ENCODE data around the gene PHF14. TPM values are rescaled to one million over a fixed set of nuclear protein-coding genes. Genes with fewer than 3 reads are reported as not detected.

The PHF14 gene
- total RNA-seq, 2 donors from 2014 or later: 11.9 to 28.3 TPM

DNA sequence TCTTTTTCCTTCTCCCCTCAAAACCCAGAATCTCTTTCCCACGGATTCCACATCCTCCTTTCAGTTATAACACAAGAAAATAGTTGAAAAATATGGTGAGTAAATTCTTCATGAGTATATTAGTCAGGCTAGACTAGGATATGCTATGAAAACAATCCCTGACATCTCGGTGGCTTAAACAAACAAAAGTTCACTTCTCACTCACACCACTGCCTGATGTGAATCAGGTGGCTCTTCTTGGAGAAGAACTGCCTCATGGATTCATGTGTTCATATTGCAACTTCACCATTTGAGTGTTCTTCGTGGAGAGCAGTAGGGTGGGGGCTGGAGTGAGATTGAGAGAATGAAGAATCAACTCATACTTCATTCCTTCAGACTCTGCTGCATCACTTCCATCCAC is 204.1 kb downstream of the PHF14 start:
- DNase-seq (no peak), ATAC-seq (no peak)
- H3K27ac ChIP-seq: no peak overlapping the region
- H3K27me3 ChIP-seq: no peaks in the 10 kb centered on the region
- no peaks in the 10 kb centered on the region for H3K9me3 ChIP-seq
- intact Hi-C loops (cut with DNase I): no loop called here
- no peak overlapping the region for H3K4me3 ChIP-seq
- TF ChIP-seq CTCF (IDR thresholded peaks at IDR 0.05) (no peak), POLR2A (IDR thresholded peaks at IDR 0.05) (no peak)
- 49% methylated on average over 3 of the region's 3 CpGs for WGBS, 2 donors
- no peaks in the 10 kb centered on the region for H3K36me3 ChIP-seq (replicated peaks in 1 of 2; ENCODE audit: insufficient read depth in 1 of 2, low read depth in 2 of 2)
- H3K4me1 ChIP-seq: no peaks in the 10 kb centered on the region

- DNase-seq (no peak), ATAC-seq (no peak)
- no peak overlapping the region for H3K4me3 ChIP-seq
- intact Hi-C loops (cut with DNase I): no loop called here
- H3K36me3 ChIP-seq (replicated peaks in 1 of 2; ENCODE audit: insufficient read depth in 1 of 2, low read depth in 2 of 2): no peaks in the 10 kb centered on the region
- TF ChIP-seq POLR2A (IDR thresholded peaks at IDR 0.05) (no peak), CTCF (IDR thresholded peaks at IDR 0.05) (no peak)
- H3K27ac ChIP-seq: no peak overlapping the region
- no peaks in the 10 kb centered on the region for H3K4me1 ChIP-seq
- H3K9me3 ChIP-seq: no peaks in the 10 kb centered on the region
- WGBS, 2 donors: 49 to 69% methylated on average over 10 of the region's 10 CpGs
- H3K27me3 ChIP-seq: no peaks in the 10 kb centered on the region
Measured at GRCh38 chr7:11181590-11181989, 207.9 kb downstream of the PHF14 start.

GRCh38 chr7:11182736-11183135 is 209.1 kb downstream of the PHF14 start:
- no peak for TF ChIP-seq CTCF (IDR thresholded peaks at IDR 0.05)
- no peak for TF ChIP-seq POLR2A (IDR thresholded peaks at IDR 0.05)
- Histone ChIP-seq H3K36me3 (replicated peaks in 1 of 2; ENCODE audit: insufficient read depth in 1 of 2, low read depth in 2 of 2) (no peaks in the 10 kb centered on the region), H3K27ac (no peak overlapping the region), H3K4me1 (no peaks in the 10 kb centered on the region), H3K9me3 (no peaks in the 10 kb centered on the region), H3K27me3 (no peaks in the 10 kb centered on the region), H3K4me3 (no peak overlapping the region)
- intact Hi-C loops (cut with DNase I): no loop called here
- WGBS, 2 donors: 57 to 70% methylated on average over 1 of the region's 1 CpG
- DNase-seq (no peak), ATAC-seq (no peak)

- intact Hi-C loops (cut with DNase I): no loop called here
- Histone ChIP-seq H3K9me3 (no peaks in the 10 kb centered on the region), H3K36me3 (replicated peaks in 1 of 2; ENCODE audit: insufficient read depth in 1 of 2, low read depth in 2 of 2) (no peaks in the 10 kb centered on the region), H3K4me3 (no peak overlapping the region), H3K27me3 (no peaks in the 10 kb centered on the region), H3K27ac (no peak overlapping the region), H3K4me1 (no peaks in the 10 kb centered on the region)
- 43 to 62% methylated on average over 4 of the region's 4 CpGs for WGBS, 2 donors
- TF ChIP-seq POLR2A (IDR thresholded peaks at IDR 0.05) (no peak), CTCF (IDR thresholded peaks at IDR 0.05) (no peak)
- DNase-seq (no peak), ATAC-seq (no peak)
Measured at GRCh38 chr7:11185179-11185815, 211.6 kb downstream of the PHF14 start.

Measured in body of pancreas (tissue), 4 donors.